ENCODE results near the gene ACER2. TPM values are rescaled to one million over a fixed set of nuclear protein-coding genes. Genes with fewer than 3 reads are reported as not detected.
A peak's percentile ranks its signal among the peaks of the same experiment; 100 is the strongest.

The ACER2 gene
- total RNA-seq, 1 donor from 2014 or later = 7.4 TPM

DNA sequence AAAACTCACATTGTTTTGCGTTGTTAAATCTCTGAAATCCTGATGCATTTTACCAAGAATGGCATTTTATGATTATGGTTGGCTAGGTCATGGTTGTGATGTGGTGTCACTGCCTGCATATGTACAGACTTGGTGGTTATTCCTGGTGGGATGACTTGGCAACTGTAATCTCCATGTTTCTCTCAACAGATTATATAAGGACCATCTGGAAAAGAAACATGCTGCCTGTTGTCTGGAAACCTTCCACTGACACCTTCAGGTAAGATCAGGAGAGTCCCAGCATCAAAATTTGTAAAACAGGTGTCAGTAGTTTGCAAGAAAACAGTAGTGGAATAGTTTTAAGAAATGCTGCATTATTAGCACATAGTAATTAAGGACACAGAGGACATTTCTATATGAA, 3.0 kb upstream of the ACER2 start:
- Histone ChIP-seq H3K4me1 (ENCODE audit: insufficient read depth, low read length) (peaks cover 7% of the 10 kb centered on the region), H4K20me1 (ENCODE audit: insufficient read depth, low read length) (no peaks in the 10 kb centered on the region), H3K4me2 (ENCODE audit: low read length) (no peak overlapping the region), H3K27ac (ENCODE audit: low read depth, low read length) (no peak overlapping the region), H3K36me3 (ENCODE audit: insufficient read depth, low read length) (no peaks in the 10 kb centered on the region), H3K79me2 (ENCODE audit: insufficient read depth, low read length) (no peaks in the 10 kb centered on the region), H3K4me3 (ENCODE audit: insufficient read depth, low read depth, low read length) (no peak overlapping the region), H3K9ac (ENCODE audit: low read length) (no peak overlapping the region), H2AFZ (ENCODE audit: low read depth, low read length) (no peak overlapping the region), H3K9me3 (ENCODE audit: insufficient read depth, low read depth, low read length) (no peaks in the 10 kb centered on the region), H3K27me3 (ENCODE audit: insufficient read depth, low read length) (no peaks in the 10 kb centered on the region)
- no peak overlapping the region for H3K27ac Mint-ChIP-seq (ENCODE audit: unreplicated experiment)
- H3K4me3 Mint-ChIP-seq (ENCODE audit: unreplicated experiment) = no peak overlapping the region
- FAIRE-seq (no peak), DNase-seq (ENCODE audit: low read depth) (no peak)
- H3K27me3 Mint-ChIP-seq (ENCODE audit: low read depth, unreplicated experiment) = peaks cover 8% of the 10 kb centered on the region
- peaks cover 13% of the 10 kb centered on the region for H3K36me3 Mint-ChIP-seq (ENCODE audit: low read depth, unreplicated experiment)
- H3K4me1 Mint-ChIP-seq (ENCODE audit: low read depth, unreplicated experiment) = peaks cover 4% of the 10 kb centered on the region
- H3K9me3 Mint-ChIP-seq (ENCODE audit: unreplicated experiment) = peaks cover 25% of the 10 kb centered on the region
- TF ChIP-seq, protein P1, sequence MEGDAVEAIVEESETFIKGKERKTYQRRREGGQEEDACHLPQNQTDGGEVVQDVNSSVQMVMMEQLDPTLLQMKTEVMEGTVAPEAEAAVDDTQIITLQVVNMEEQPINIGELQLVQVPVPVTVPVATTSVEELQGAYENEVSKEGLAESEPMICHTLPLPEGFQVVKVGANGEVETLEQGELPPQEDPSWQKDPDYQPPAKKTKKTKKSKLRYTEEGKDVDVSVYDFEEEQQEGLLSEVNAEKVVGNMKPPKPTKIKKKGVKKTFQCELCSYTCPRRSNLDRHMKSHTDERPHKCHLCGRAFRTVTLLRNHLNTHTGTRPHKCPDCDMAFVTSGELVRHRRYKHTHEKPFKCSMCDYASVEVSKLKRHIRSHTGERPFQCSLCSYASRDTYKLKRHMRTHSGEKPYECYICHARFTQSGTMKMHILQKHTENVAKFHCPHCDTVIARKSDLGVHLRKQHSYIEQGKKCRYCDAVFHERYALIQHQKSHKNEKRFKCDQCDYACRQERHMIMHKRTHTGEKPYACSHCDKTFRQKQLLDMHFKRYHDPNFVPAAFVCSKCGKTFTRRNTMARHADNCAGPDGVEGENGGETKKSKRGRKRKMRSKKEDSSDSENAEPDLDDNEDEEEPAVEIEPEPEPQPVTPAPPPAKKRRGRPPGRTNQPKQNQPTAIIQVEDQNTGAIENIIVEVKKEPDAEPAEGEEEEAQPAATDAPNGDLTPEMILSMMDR (IDR thresholded peaks at IDR 0.05; ENCODE audit: insufficient read depth, low read depth, low read length) = no peak
- TF ChIP-seq EZH2 (IDR thresholded peaks at IDR 0.05; ENCODE audit: insufficient read depth, low read length) = no peak

DNA sequence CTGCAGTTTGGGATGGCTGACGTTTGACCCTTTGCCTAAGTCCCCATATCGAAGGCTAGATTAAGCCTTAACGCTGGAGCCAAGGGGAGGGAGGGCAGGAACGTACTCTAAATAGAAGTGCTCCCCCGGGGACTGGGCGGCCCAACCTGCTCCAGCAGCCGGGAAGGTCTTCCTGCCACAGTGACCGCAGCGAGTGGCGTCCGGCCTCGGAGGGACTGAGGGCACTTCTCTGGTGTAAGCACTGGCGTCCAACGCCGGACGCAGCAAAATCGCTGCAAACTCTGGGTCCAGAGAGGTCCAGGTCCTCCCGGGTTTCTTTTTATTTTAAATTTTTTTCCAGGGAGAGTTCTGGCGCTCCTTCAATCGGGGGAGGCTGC, 505 bp upstream of the ACER2 start:
- H3K4me3 Mint-ChIP-seq (ENCODE audit: unreplicated experiment) = peak overlapping the region; percentile 96
- TF ChIP-seq, protein P1 (IDR thresholded peaks at IDR 0.05; ENCODE audit: insufficient read depth, low read depth, low read length) = no peak
- TF ChIP-seq EZH2 (IDR thresholded peaks at IDR 0.05; ENCODE audit: insufficient read depth, low read length) = no peak
- Histone ChIP-seq H3K4me3 (ENCODE audit: insufficient read depth, low read depth, low read length) (peak overlapping the region; percentile 86), H3K4me1 (ENCODE audit: insufficient read depth, low read length) (peaks cover 10% of the 10 kb centered on the region), H3K27ac (ENCODE audit: low read depth, low read length) (no peak overlapping the region), H3K79me2 (ENCODE audit: insufficient read depth, low read length) (no peaks in the 10 kb centered on the region), H3K36me3 (ENCODE audit: insufficient read depth, low read length) (no peaks in the 10 kb centered on the region), H2AFZ (ENCODE audit: low read depth, low read length) (peak overlapping the region; percentile 84), H3K27me3 (ENCODE audit: insufficient read depth, low read length) (no peaks in the 10 kb centered on the region), H3K9me3 (ENCODE audit: insufficient read depth, low read depth, low read length) (no peaks in the 10 kb centered on the region), H3K9ac (ENCODE audit: low read length) (peak overlapping the region; percentile 44), H3K4me2 (ENCODE audit: low read length) (peak overlapping the region; percentile 92), H4K20me1 (ENCODE audit: insufficient read depth, low read length) (no peaks in the 10 kb centered on the region)
- peaks cover 9% of the 10 kb centered on the region for H3K36me3 Mint-ChIP-seq (ENCODE audit: low read depth, unreplicated experiment)
- H3K9me3 Mint-ChIP-seq (ENCODE audit: unreplicated experiment) = peaks cover 10% of the 10 kb centered on the region
- DNase-seq (ENCODE audit: low read depth) (no peak), FAIRE-seq (no peak)
- no peak overlapping the region for H3K27ac Mint-ChIP-seq (ENCODE audit: unreplicated experiment)
- H3K4me1 Mint-ChIP-seq (ENCODE audit: low read depth, unreplicated experiment) = peaks cover 6% of the 10 kb centered on the region
- H3K27me3 Mint-ChIP-seq (ENCODE audit: low read depth, unreplicated experiment) = peaks cover 6% of the 10 kb centered on the region

DNA sequence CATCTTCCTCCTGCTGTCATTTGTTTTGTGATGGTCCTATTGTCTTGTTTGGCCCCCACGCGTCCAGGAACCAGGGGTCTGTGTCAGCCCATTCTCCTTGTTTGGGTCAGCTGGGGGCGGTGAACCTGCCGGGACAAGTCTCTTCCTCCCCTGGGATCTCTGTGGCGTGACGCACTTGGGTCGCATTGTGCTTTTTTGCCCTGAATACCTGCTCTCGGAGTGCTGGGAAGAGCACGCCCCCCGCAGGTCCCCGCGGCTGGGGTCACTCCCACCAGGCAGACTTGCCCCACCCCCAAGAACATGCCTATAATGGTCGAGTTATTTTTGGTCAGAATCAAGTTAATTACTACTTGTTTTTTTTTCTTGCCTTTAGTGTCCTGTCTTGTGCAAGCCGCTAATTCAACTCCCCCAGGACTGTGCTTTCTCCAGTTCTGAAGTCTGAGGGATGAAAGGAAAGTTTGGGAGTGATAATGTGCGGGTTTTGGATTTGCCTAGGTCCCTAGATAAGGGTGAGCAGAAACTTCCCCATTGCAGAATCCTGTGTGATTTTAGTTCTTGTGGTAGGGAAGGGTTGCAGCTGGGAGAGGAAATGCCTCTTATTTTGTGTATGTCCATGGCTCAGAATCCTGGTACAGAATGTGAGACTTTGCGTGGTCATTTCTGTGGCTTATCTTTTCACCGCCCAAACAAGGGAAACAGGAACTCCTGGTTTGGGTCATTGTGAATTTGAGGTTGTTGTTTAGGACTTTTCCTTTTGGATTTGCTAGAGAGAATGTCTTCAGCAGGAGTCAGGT, 789 bp downstream of the ACER2 start:
- FAIRE-seq = no peak
- peaks cover 9% of the 10 kb centered on the region for H3K4me1 Mint-ChIP-seq (ENCODE audit: low read depth, unreplicated experiment)
- Histone ChIP-seq H3K36me3 (ENCODE audit: insufficient read depth, low read length) (no peaks in the 10 kb centered on the region), H3K4me2 (ENCODE audit: low read length) (peak overlapping the region; percentile 92), H3K4me1 (ENCODE audit: insufficient read depth, low read length) (peaks cover 10% of the 10 kb centered on the region), H4K20me1 (ENCODE audit: insufficient read depth, low read length) (no peaks in the 10 kb centered on the region), H3K79me2 (ENCODE audit: insufficient read depth, low read length) (no peaks in the 10 kb centered on the region), H3K9ac (ENCODE audit: low read length) (peak overlapping the region; percentile 80), H3K4me3 (ENCODE audit: insufficient read depth, low read depth, low read length) (peak overlapping the region; percentile 86), H3K9me3 (ENCODE audit: insufficient read depth, low read depth, low read length) (no peaks in the 10 kb centered on the region), H3K27me3 (ENCODE audit: insufficient read depth, low read length) (no peaks in the 10 kb centered on the region), H2AFZ (ENCODE audit: low read depth, low read length) (peak overlapping the region; percentile 95), H3K27ac (ENCODE audit: low read depth, low read length) (no peak overlapping the region)
- no peak for DNase-seq (ENCODE audit: low read depth)
- no peak overlapping the region for H3K27ac Mint-ChIP-seq (ENCODE audit: unreplicated experiment)
- peaks cover 4% of the 10 kb centered on the region for H3K36me3 Mint-ChIP-seq (ENCODE audit: low read depth, unreplicated experiment)
- peak overlapping the region; percentile 96 for H3K4me3 Mint-ChIP-seq (ENCODE audit: unreplicated experiment)
- peaks cover 6% of the 10 kb centered on the region for H3K27me3 Mint-ChIP-seq (ENCODE audit: low read depth, unreplicated experiment)
- no peak for TF ChIP-seq EZH2 (IDR thresholded peaks at IDR 0.05; ENCODE audit: insufficient read depth, low read length)
- TF ChIP-seq, protein P1 (IDR thresholded peaks at IDR 0.05; ENCODE audit: insufficient read depth, low read depth, low read length) = no peak
- H3K9me3 Mint-ChIP-seq (ENCODE audit: unreplicated experiment) = peaks cover 3% of the 10 kb centered on the region

All from astrocyte (in vitro differentiated cells and primary cell).